GM12873 (cell line): ENCODE data around the gene ZDHHC14.

Source experiments
- TF ChIP-seq, protein P1 (sequence below): IDR thresholded peaks from 2 replicates; pipeline ENCODE4 v1.5.1; 2012; ENCODE audit warnings: low read depth, mild to moderate bottlenecking, moderate library complexity, low read length, control low read depth; ENCODE audit not compliant: insufficient read depth; ENCODE audit errors: missing control alignments

ZDHHC14 gene

GRCh38 chr6:157716251-157716995 is 335.4 kb downstream of the ZDHHC14 start:
- TF ChIP-seq, protein P1, sequence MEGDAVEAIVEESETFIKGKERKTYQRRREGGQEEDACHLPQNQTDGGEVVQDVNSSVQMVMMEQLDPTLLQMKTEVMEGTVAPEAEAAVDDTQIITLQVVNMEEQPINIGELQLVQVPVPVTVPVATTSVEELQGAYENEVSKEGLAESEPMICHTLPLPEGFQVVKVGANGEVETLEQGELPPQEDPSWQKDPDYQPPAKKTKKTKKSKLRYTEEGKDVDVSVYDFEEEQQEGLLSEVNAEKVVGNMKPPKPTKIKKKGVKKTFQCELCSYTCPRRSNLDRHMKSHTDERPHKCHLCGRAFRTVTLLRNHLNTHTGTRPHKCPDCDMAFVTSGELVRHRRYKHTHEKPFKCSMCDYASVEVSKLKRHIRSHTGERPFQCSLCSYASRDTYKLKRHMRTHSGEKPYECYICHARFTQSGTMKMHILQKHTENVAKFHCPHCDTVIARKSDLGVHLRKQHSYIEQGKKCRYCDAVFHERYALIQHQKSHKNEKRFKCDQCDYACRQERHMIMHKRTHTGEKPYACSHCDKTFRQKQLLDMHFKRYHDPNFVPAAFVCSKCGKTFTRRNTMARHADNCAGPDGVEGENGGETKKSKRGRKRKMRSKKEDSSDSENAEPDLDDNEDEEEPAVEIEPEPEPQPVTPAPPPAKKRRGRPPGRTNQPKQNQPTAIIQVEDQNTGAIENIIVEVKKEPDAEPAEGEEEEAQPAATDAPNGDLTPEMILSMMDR: no peak

DNA sequence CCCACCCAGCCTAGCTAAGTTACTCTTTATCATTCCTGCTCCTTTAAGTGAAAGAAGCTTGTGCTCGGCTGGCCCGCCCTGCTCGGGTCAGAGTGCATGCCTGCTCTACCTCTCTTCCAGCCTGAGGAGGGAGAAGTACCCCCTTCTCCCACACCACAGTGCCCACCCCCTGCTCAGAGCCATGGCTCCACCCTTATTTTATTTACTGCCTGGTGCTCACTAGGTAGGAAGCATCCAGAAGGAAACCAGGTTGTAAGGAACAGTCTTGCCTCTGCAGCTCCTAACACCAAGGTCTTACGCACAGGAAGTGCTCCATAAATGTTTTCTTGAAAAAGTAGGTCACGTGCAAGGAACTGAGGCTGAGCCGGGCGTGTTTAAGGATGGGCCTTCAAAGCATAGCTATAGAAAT is 336.4 kb downstream of the ZDHHC14 start:
- TF ChIP-seq, protein P1: no peak

GRCh38 chr6:157718503-157719187 is 337.7 kb downstream of the ZDHHC14 start:
- TF ChIP-seq, protein P1: no peak

- TF ChIP-seq, protein P1: no peak
These were observed 340.4 kb downstream of the ZDHHC14 start for GRCh38 chr6:157721426-157721825.

DNA sequence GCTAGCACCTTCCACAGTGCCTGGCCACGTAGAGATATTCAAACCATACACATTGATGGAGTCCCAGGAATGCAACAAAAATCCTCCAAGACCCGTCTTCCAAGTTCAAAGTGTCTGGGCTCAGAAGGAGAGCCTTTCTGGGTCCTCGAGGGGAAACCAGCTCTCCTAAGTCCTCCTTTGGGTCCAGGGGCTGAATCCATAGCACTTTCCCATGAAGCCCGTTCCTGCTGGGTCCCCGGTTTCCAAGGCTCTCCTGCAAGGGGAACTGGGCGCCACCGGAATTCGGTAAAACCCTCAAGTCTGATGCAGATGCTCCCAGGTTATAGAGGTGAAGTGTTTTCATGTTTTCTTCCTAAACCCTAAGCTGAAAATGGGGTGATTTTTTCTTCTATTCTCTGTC is 340.8 kb downstream of the ZDHHC14 start:
- TF ChIP-seq, protein P1: no peak

DNA sequence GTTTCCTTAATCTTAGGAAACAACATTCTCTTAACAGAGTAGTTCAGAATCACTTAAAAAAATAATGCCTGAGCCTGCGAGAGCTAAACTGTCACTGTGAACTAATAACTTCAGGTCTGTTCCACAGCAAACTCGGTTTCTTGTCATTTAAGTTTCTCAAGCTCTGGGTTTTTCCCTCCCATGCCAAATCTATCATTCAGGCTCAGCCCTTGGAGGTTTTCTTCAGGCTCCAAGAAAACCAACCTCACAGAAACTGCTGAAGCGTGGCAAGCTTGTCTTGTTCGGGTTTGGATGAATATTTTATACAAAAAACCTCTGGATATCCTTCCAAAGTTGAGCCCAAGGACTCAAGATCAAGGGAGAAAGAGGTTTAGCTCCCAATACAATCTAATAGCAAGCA is 342.4 kb downstream of the ZDHHC14 start:
- TF ChIP-seq, protein P1: no peak

DNA sequence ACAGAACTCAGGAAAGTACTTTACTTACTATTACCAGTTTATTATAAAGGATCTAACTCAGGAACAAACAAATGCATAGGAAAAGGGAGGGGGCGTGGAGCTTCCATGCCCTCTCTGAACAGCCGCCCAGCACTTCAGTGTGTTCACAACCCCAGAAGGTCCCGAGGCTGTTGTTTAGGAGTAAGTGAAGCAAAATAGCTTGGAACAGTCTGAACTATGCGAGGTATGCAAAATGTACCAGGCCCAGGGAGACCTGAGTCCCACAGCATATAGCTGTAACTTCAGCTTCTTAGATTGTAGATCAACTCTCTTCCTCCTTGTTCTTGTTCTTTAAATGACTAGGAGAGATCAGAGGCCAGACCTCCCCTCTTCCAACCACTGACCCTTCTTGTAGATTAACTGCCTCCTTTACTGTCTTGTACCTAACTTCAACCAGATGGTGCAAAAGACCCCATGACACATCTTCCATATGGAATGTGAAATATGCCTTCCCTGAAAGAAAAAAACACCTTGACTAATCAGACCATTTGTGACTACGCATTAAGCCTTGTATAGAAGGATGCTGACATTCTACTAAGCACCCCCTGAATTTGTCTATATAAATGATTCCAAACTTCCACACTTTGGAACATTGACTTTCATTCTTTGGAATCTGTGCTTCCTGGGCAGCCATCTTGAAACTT is 343.3 kb downstream of the ZDHHC14 start:
- TF ChIP-seq, protein P1: no peak
